HG02870 (cell line): ENCODE data around the gene LOC101059915.
A peak's percentile ranks its signal among the peaks of the same experiment; 100 is the strongest.
"Not testable (repeated sequence)": the region's sequence is repeated elsewhere in the genome, so short reads cannot be mapped to it uniquely, and the experiment has no call there.

Source experiments
- ATAC-seq: cut with Tn5 transposase; IDR thresholded peaks from one replicate; pipeline ENCODE4 v1.9.1; 2021; ENCODE audit warnings: mild to moderate bottlenecking, moderate library complexity; ENCODE audit not compliant: unreplicated experiment

LOC101059915 gene

DNA sequence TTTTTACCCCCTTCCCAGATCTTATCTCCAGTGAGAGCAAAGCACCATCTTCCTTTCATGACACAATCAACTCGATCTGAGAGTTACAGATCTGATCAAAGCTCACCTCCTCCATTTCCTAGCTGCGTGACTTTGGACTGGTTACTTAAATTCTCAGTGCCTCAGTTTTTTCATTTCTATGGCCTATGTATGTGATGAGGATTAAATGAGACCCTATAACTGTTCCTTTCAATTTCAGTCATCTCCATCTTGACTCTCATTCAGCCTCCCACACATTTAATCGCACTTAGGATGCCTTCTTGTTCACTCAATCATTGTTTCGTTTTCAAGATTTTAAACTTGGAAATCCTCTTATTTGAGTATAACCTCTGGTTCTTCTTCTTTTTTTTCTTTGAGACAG is 28.9 kb upstream of the LOC101059915 start:
- no peak for ATAC-seq

DNA sequence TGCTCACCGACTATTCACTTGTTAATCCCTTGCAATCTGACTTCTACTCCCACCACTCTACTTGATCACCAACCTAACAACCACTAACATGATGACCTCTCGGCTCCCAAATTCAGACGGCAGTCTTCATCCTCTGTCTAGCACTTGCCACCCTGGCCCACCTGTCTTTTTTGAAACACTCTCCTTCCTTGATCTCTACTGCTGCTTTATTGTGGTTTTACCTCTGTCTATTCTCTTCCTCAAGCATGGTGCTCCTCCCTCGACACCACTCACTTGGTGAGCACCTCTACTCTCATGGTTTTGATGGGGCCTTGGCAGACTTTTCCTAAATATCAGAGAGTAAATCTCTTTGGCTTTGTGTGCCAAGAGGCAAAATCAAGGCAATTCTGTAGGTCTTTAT is 27.3 kb upstream of the LOC101059915 start:
- ATAC-seq = no peak

DNA sequence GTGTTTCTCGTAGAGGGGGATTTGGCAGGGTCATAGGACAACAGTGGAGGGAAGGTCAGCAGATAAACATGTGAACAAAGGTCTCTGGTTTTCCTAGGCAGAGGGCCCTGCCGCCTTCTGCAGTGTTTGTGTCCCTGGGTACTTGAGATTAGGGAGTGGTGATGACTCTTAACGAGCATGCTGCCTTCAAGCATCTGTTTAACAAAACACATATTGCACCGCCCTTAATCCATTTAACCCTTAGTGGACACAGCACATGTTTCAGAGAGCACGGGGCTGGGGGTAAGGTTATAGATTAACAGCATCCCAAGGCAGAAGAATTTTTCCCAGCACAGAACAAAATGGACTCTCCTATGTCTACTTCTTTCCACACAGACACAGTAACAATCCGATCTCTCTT is 22.9 kb upstream of the LOC101059915 start:
- ATAC-seq = not testable (repeated sequence)

DNA sequence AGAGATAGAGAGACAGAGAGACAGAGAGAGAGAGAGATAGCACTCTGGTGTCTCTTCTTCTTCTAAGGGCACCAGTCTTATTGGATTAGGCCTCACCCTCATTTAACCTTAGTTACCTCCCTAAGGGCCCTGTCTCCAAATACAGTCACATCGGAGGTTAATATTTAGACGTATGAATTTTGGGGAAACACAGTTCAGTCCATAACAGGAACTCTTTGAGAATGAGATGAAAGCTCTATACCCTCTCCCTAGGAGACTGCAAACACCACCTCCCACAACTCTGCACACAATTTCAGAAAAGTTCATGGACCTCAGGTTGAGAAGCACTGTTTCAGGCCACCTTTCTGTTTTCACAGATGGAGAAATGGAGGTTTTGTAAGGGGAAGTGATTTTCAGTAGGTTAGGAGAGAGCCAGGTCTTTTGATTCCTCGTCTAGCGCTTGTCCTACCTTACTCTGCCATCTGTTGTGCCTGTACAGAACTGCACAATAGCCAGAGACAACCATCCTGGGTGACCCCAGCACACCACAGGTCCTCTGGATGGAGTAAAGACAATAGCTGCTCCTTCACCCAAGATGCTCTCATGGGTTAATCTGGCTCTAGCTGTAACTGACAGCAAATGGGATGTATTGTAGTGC is 16.9 kb upstream of the LOC101059915 start:
- peak; percentile 77 for ATAC-seq

DNA sequence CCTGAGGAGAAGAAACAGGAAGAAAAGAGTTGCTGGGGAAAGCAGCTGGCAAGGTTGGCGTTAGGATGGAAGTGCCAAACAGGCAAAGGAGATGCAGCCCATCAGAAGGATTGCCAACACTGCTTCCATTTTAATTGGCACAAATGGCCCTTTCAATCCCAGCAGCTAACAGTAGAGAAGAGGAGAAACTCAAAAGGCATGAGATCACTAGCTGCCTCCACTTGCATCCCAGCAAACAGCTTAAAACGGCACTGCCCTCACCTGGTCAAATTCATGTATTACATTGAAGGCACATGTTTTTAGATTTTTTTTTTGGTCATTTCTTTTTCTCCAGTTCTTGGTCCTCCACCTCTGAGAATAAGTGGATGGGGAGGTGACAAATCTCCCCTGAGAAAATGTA is 14.9 kb upstream of the LOC101059915 start:
- ATAC-seq = no peak

DNA sequence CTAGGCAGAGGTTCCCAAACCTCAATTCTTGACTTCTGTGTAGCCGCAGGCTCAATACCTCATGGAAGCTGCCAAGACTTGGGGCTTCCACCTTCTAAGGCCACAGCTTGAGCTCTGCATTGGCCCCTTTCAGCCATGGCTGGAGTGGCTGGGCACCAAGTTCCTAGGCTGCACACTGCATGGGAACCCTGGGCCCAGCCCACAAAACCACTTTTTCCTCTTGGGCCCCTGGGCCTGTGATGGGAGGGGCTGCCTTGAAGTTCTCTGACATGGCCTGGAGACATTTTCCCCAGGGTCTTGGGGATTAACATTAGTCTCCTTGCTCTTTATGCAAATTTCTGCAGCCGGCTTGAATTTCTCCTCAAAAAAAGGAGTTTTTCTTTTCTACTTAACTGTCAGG is 14.0 kb upstream of the LOC101059915 start:
- no peak for ATAC-seq

DNA sequence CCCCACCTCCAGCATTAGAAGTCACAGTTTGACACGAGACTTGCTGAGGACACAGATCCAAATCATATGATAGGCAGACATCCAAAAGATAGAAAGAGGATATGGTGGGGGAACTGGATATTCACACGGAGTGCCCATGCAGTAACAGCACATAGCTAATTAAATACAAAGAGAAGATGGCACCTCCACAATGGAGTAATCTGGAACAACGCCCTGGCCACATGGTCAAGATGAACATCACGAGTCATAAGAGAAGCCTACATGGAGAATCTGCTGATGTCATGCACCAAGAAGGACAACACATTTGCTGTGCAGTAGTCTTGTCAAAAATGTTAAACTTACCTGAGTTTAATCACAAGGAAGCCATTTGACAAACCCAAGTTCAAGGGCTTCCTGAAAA is 10.1 kb upstream of the LOC101059915 start:
- ATAC-seq = no peak

DNA sequence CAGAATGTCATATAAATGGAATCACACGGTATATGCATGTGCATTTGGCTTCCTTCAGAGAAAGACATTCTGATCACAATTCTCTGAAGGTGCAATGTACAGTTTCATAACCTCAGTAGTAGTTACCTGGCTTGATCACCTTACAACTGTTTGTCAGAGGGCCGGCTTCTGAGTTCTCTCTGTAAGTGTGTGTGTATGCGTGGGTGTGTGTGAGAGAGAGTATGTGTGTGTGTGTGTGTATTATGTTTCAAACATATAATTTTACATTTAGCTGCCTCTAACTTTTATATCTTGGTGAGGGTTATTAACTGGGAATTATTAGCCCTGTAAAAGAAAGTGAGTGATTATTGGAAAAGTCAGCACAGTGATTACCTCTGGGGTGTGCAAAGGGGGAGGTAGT is 8.0 kb upstream of the LOC101059915 start:
- ATAC-seq = no peak

DNA sequence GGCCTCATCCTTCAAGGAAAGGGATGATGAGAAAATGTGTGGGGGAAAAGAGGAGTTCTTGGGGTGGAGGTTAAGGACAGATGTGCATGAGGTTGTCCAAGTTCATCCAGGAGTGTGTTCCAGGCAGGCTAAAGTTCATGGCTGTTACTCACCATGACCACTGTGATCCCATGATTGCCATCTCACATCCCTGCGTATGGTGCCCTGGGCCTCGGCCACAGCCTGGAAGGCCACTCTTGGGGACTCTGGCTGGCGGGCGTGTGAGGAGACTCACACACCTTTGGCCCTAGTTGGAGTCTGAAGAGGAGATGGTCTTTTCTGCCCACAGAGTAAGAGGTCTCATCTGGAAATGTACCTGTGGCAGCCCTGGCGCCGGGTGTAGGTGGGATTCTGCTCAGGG is 7.4 kb upstream of the LOC101059915 start:
- ATAC-seq = no peak

DNA sequence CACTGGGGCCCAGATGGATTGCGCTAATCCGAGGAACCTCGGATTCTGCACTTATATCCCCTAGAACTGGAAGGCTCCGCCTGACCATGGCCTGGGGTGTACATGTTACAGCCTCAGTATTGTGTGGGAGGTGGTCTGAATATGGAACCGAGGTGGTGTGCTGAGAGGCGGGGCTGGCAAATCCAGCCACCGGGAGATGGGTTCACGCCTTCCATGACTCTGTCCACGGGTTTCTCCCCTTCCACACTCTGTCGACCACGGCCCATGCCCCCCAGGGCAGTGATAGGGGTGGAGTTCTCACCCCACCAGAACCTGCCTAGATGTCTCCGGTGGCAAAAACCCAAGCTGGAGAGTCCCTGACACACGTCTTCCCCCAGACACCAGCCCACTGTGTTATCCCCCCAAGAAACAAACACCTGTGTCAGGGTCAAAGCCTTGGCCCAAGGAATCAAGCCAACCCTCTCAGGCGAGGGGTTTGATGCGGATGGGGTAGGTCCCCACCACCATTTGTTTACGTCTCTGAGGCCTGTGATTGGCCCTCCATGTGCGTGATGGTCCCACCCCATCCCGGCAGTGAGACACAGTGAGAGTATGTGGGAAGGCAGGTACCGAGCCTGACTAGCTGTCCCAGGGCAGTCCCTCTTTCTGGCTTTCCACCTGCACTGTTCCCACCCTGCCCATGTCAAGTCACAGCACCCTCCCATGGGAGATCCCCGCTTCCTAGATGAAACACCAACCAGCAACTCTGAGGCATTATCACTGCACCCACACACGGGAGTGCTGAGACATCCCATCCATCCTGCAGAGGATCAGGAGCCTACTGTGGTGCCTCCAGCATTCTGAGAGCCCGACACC is 6.6 kb upstream of the LOC101059915 start:
- ATAC-seq = no peak

DNA sequence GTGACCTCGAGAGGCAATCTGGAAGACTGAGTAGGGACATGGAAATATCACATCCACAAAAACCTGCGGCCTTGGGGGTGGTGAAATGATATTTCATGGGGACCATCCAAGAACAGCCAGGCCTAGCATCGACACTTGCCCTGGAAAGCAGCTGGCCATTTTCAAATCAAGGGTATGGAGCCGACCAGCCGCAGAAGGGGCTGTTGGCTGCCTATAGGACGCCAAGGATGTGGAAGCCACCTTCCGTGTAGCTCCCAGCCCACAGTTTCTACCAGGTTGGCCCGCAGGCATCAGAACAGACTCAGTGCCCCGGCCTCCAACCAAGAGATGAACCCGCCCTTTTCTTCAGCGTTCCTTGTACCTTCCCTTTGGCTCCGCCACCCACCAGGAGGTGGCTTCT is 5.4 kb upstream of the LOC101059915 start:
- no peak for ATAC-seq

DNA sequence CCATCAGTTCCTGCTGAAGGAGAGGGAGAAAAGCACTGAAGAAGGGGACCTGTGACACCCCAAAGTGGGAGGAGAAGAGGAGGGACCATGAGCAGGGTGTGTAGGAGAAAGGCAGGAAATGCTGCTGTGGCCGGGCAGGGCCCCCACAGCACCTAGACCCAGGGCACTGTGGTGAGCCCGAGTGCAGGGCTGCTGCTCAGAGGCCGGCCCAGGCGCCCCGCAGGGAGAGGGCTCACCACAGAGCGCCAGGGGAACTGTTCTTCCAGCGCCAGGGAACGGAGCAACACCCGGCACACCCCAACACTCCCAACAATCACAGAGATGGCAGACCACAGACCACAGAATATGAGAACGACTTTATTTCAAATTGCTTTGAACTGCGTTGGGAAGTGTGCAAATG is 4.7 kb upstream of the LOC101059915 start:
- not testable (repeated sequence) for ATAC-seq

DNA sequence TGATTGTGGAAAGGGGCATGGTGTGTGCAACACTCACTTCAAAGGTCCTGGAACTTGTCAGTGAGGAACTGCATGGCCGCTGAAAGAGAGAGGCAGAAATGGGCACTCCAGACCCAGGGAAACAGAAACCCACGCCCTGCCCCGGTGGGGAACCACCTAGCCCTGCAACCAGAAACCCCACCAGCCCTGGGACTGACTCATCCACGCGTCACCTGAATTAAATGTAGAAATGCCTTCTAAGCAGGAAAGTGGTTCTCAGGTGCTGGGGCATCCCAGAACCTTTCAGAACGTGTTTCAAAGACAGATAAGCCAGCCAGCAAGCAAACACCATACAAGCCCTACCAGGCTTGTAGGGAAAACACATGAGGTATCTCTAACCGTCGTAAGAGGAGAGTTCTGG is 4.1 kb upstream of the LOC101059915 start:
- not testable (repeated sequence) for ATAC-seq

DNA sequence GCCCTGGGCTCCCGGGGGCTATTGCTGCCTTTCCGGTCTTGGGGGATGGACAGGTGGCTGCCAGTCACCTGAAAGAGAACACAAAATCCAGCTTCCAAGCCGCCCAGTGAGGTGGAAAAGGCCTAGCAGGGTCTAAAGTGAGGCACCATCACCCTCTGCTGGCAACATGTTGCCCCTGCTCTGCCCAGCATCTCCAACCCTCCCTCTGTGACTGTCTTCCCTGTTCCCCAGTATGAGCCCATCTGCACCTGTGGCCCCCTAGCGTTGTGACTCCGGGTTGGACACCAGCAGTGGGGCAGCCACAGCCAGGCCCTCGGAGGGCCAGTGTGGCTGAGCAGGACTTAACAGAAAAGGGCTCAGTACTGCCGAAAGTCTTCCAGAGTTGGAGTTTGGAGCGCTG is 3.1 kb upstream of the LOC101059915 start:
- not testable (repeated sequence) for ATAC-seq

DNA sequence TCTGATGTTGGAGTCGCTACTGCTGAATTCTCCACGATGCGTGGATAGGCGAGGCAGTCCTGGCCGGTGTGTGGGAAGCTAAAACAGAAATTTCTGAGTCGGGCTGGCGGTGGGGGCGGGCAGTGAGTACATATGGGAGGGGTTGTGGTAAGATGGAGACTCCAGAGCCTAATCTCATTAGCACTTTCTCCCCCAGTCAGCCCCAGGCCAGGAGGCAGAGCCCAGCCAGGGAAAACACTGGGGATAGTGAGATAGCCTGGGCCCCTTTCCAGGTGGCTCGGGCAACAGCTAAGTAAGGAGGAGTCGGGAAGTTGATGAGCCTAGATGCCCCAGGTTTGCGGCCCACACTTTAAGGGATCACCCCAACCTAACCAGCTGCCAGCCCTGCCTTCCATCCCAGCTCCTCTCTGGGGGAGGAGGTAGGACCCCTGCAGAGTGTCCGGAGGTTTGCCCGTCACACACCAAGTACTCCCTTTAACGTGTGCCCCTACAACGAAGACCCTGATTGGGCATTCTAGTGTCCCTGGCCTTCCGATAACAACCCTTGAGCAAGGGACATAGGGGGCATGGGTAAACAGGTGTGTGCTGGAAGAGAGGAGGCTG is 2.4 kb upstream of the LOC101059915 start:
- no peak for ATAC-seq

DNA sequence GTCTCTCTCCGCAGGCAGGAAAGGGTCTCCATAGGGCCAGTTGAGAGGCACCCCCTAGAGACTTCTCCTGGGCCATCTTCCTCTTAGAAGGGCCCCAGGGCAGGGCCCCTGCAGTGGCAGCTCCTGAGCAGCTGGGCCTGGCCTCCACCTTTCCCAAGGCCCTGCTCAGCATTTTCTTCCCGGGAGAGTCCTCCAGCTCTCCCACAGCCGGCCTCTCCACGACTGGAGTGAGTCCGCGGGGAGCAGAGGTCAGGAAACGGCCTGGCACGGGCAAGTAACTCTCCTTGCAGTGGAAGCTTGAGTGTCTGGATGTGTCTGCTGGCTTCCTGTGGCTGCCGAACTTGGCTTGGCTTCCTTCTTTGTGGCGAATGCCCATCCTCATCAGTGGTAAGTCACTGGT is 1.6 kb upstream of the LOC101059915 start:
- ATAC-seq = no peak

DNA sequence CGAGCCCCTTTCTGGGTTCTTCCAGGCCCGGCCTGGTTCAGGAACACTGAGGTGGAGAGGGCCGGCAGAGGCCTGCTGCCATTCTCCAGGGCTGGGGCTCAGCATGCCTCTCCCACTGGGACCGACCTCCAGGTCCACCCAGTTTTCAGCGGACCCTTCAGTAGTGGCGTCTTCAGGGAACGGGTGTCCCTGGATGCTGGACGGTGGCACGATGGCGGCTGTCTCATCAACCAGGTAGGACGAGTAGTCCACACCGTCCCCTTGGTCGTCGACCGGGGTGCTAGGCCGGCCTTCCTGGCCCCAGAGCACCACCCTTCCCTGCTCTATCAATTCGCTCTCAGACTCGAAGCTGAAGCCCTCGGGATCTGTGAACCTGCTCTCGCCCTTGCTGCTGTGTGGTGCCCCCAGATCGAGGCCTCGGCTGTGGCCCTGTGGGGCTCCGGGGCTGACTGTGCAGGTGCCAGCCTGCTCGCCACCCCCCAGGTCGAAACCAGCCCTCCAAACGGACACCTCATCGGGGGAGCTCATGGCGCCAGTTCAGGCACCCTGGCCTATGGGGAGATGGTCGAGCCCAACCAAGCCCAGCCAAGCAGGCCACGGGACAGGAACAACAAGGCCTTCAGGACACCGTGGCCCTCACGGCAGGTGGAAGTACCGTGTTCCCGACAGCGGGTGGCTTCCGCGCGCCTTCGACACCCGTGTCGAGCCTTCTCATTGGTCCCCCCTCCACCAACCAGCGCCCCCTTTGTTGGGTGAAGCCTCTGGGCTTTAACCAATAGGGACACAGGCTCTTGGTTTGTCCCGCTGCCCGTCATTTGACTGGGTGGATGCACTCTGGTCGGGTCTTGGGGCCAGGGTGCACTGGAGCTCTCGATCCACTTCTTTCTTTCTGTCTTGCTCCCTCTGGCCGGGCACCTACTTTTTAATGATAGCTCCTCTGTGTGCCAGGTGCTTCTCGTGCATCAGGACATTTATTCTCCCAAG is 814 bp upstream of the LOC101059915 start:
- no peak for ATAC-seq

DNA sequence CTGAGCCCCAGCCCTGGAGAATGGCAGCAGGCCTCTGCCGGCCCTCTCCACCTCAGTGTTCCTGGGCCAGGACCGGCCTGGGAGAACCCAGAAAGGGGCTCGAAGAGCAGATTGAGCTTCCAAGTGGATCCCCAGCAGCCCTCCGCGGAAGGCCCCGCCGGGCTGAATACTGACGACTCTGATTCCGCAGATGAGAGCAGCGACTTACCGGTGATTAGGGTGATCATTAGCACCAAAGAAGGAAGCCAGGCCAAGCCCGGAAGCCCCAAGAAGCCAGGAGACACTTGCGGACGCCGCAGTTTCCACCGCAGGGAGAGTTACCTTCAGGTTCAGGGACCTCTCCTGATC is 876 bp downstream of the LOC101059915 start:
- no peak for ATAC-seq

DNA sequence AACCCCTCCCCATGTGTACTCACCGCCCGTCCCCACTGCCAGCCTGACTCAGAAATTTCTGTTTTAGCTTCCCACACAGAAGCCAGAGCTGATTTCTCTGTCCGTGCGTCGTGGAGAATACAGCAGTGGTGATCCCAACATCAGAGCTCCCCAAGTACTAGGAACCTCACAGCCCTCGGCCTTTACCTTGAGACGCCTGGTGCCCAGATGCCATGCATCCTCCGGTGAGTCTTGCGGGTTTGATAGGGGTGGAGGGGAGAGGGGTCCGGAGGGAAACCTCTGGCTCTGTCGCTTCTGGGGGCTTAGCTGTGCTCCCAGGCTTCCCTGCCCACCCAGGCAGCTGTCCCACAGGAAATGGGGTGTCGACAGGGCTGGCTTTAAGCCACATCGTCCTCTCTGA is 2.1 kb downstream of the LOC101059915 start:
- ATAC-seq = no peak

DNA sequence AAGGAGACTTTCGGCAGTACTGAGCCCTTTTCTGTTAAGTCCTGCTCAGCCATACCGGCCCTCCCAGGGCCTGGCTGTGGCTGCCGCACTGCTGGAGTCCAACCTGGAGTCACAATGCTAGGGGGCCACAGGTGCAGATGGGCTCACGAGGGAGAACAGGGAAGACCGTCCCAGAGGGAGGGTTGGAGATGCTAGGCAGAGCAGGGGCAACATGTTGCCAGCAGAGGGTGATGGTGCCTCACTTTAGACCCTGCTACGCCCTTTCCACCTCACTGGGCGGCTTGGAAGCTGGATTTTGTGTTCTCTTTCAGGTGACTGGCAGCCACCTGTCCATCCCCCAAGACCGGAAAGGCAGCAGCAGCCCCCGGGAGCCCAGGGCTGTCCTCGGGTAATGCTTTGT is 2.6 kb downstream of the LOC101059915 start:
- peak; percentile 56 for ATAC-seq
